Memory B cell (primary cell): ENCODE data around the gene PAEP.
"Not testable (repeated sequence)": the region's sequence is repeated elsewhere in the genome, so short reads cannot be mapped to it uniquely, and the experiment has no call there.

Experiments
- ATAC-seq: fragments of 150-1000 bp; cut with Tn5 transposase; 2 replicates; pipeline ENCODE4 v1.10.0; 2021; ENCODE audit warnings: low read depth, mild to moderate bottlenecking, moderate library complexity
- DNase-seq, 2 donors: peaks; one replicate each; pipeline ENCODE4 v3.0.0; 2022; ENCODE audit warnings: low spot score in 2 of 2
- H3K27ac Mint-ChIP-seq: one replicate; pipeline ENCODE4 v1.8.0; 2022; ENCODE audit warnings: mild to moderate bottlenecking, moderate library complexity, mixed read lengths
- H3K27me3 Mint-ChIP-seq: one replicate; pipeline ENCODE4 v1.8.0; 2022; ENCODE audit warnings: mixed read lengths
- H3K36me3 Mint-ChIP-seq: one replicate; pipeline ENCODE4 v1.8.0; 2022; ENCODE audit warnings: mild to moderate bottlenecking, mixed read lengths
- H3K4me1 Mint-ChIP-seq: one replicate; pipeline ENCODE4 v1.8.0; 2022; ENCODE audit warnings: mixed read lengths
- H3K4me3 Mint-ChIP-seq: one replicate; pipeline ENCODE4 v1.8.0; 2022; ENCODE audit warnings: mild to moderate bottlenecking, moderate library complexity, mixed read lengths
- H3K9me3 Mint-ChIP-seq: one replicate; pipeline ENCODE4 v1.8.0; 2022; ENCODE audit warnings: mixed read lengths

The PAEP gene

GRCh38 chr9:135534192-135534711 lies 27.3 kb upstream of the PAEP start:
- not testable (repeated sequence) for H3K27ac Mint-ChIP-seq, DNase-seq, H3K4me1 Mint-ChIP-seq, H3K9me3 Mint-ChIP-seq, H3K4me3 Mint-ChIP-seq, H3K36me3 Mint-ChIP-seq, ATAC-seq
- peaks cover 16% of the 10 kb centered on the region for H3K27me3 Mint-ChIP-seq

GRCh38 chr9:135534826-135535225 lies 26.7 kb upstream of the PAEP start:
- peaks cover 19% of the 10 kb centered on the region for H3K27me3 Mint-ChIP-seq
- not testable (repeated sequence) for DNase-seq

GRCh38 chr9:135535631-135536030 lies 25.9 kb upstream of the PAEP start:
- not testable (repeated sequence) for DNase-seq, H3K36me3 Mint-ChIP-seq, ATAC-seq, H3K4me3 Mint-ChIP-seq, H3K4me1 Mint-ChIP-seq, H3K27ac Mint-ChIP-seq, H3K9me3 Mint-ChIP-seq
- H3K27me3 Mint-ChIP-seq, result peaks cover 24% of the 10 kb centered on the region

More at GRCh38 chr9:135534826-135535225, 26.7 kb upstream of the PAEP start:
- H3K4me3 Mint-ChIP-seq, H3K36me3 Mint-ChIP-seq, ATAC-seq, H3K4me1 Mint-ChIP-seq, H3K27ac Mint-ChIP-seq, H3K9me3 Mint-ChIP-seq: not testable (repeated sequence)

GRCh38 chr9:135536216-135536615 lies 25.3 kb upstream of the PAEP start:
- no peak for DNase-seq
- H3K27ac Mint-ChIP-seq, result no peak overlapping the region
- H3K9me3 Mint-ChIP-seq, result no peaks in the 10 kb centered on the region
- H3K27me3 Mint-ChIP-seq, result peaks cover 21% of the 10 kb centered on the region
- H3K4me3 Mint-ChIP-seq, result no peak overlapping the region
- ATAC-seq, result no peak
- peaks cover 4% of the 10 kb centered on the region for H3K4me1 Mint-ChIP-seq
- H3K36me3 Mint-ChIP-seq, result no peaks in the 10 kb centered on the region

- not testable (repeated sequence) for DNase-seq, H3K4me1 Mint-ChIP-seq, H3K36me3 Mint-ChIP-seq, H3K27ac Mint-ChIP-seq, H3K4me3 Mint-ChIP-seq, H3K9me3 Mint-ChIP-seq, ATAC-seq
- H3K27me3 Mint-ChIP-seq, result peaks cover 11% of the 10 kb centered on the region
Measured at GRCh38 chr9:135543262-135543894, 18.2 kb upstream of the PAEP start.

GRCh38 chr9:135544981-135545635 lies 16.4 kb upstream of the PAEP start:
- Mint-ChIP-seq H3K4me3 (no peak overlapping the region), H3K27me3 (peaks cover 8% of the 10 kb centered on the region), H3K27ac (no peak overlapping the region), H3K4me1 (no peaks in the 10 kb centered on the region), H3K36me3 (no peaks in the 10 kb centered on the region), H3K9me3 (no peaks in the 10 kb centered on the region)
- ATAC-seq, result no peak
- no peak for DNase-seq

GRCh38 chr9:135545646-135546176 lies 15.8 kb upstream of the PAEP start, which contains the start of gene OBP2A:
Gene OBP2A, plus strand, starts transcription at chr9:135546126. Its CDS starts 55 bp downstream, at chr9:135546181.
- not testable (repeated sequence) for H3K4me3 Mint-ChIP-seq, ATAC-seq, DNase-seq

GRCh38 chr9:135546792-135547617 lies 14.6 kb upstream of the PAEP start:
- not testable (repeated sequence) for H3K9me3 Mint-ChIP-seq, DNase-seq, H3K36me3 Mint-ChIP-seq, H3K4me3 Mint-ChIP-seq, H3K27me3 Mint-ChIP-seq, H3K4me1 Mint-ChIP-seq, ATAC-seq, H3K27ac Mint-ChIP-seq

More at GRCh38 chr9:135545646-135546176, 15.8 kb upstream of the PAEP start, which contains the start of gene OBP2A:
- not testable (repeated sequence) for H3K27me3 Mint-ChIP-seq, H3K36me3 Mint-ChIP-seq, H3K9me3 Mint-ChIP-seq, H3K4me1 Mint-ChIP-seq, H3K27ac Mint-ChIP-seq

GRCh38 chr9:135547756-135548736 lies 13.5 kb upstream of the PAEP start:
- ATAC-seq (no peak), DNase-seq (no peak)
- no peaks in the 10 kb centered on the region for H3K36me3 Mint-ChIP-seq
- H3K9me3 Mint-ChIP-seq, result no peaks in the 10 kb centered on the region
- H3K4me3 Mint-ChIP-seq, result no peak overlapping the region
- peaks cover 7% of the 10 kb centered on the region for H3K27me3 Mint-ChIP-seq
- no peak overlapping the region for H3K27ac Mint-ChIP-seq
- H3K4me1 Mint-ChIP-seq, result no peaks in the 10 kb centered on the region

GRCh38 chr9:135549478-135550343 lies 11.8 kb upstream of the PAEP start:
- H3K27ac Mint-ChIP-seq, DNase-seq, H3K9me3 Mint-ChIP-seq, ATAC-seq, H3K4me3 Mint-ChIP-seq, H3K36me3 Mint-ChIP-seq, H3K4me1 Mint-ChIP-seq: not testable (repeated sequence)
- peaks cover 11% of the 10 kb centered on the region for H3K27me3 Mint-ChIP-seq

- Mint-ChIP-seq H3K4me1 (no peaks in the 10 kb centered on the region), H3K9me3 (peaks cover 3% of the 10 kb centered on the region), H3K4me3 (no peak overlapping the region), H3K27me3 (peaks cover 10% of the 10 kb centered on the region), H3K27ac (no peak overlapping the region), H3K36me3 (no peaks in the 10 kb centered on the region)
- DNase-seq (no peak), ATAC-seq (no peak)
Measured at GRCh38 chr9:135550344-135550918, 11.1 kb upstream of the PAEP start.

- peaks cover 3% of the 10 kb centered on the region for H3K9me3 Mint-ChIP-seq
- DNase-seq (no peak), ATAC-seq (no peak)
- H3K27ac Mint-ChIP-seq, result no peak overlapping the region
- peaks cover 10% of the 10 kb centered on the region for H3K27me3 Mint-ChIP-seq
- H3K36me3 Mint-ChIP-seq, result no peaks in the 10 kb centered on the region
- no peak overlapping the region for H3K4me3 Mint-ChIP-seq
- H3K4me1 Mint-ChIP-seq, result no peaks in the 10 kb centered on the region
Measured at GRCh38 chr9:135551031-135551430, 10.5 kb upstream of the PAEP start.
